CD8-positive, alpha-beta memory T cell (primary cell): Measurements from ENCODE around the gene ZNF649. TPM values are rescaled to one million over a fixed set of nuclear protein-coding genes. Genes with fewer than 3 reads are reported as not detected.
A peak's percentile ranks its signal among the peaks of the same experiment; 100 is the strongest.

ENCODE experiments used
- CTCF ChIA-PET: fragments of 350-600 bp; sonication (Branson Sonifier 250); formaldehyde crosslinking; loops from one replicate; lab custom pipeline; 2021; ENCODE audit warnings: antibody characterized with exemption; lab: Charles Lee
- POLR2A ChIA-PET: fragments of 350-600 bp; sonication (Branson Sonifier 250); formaldehyde crosslinking; loops from one replicate; lab custom pipeline; 2021; ENCODE audit warnings: antibody characterized with exemption; lab: Charles Lee
- DNase-seq, 5 donors: peaks; one replicate each; pipeline versions ENCODE4 v3.0.0 to v3.0.0-alpha.2; 2020 to 2022; ENCODE audit warnings: mixed read lengths in 1 of 5
- H3K27ac ChIP-seq: one replicate; pipeline ENCODE4 v1.7.0; 2013; ENCODE audit warnings: low read depth, mild to moderate bottlenecking, low read length, moderate library complexity
- H3K27me3 ChIP-seq: 2 replicates; pipeline ENCODE4 v1.7.0; 2013; ENCODE audit warnings: low read length, mild to moderate bottlenecking; ENCODE audit not compliant: insufficient read depth, poor library complexity, severe bottlenecking
- H3K36me3 ChIP-seq: 2 replicates; pipeline ENCODE4 v1.7.0; 2013; ENCODE audit warnings: mild to moderate bottlenecking, low read length, moderate library complexity; ENCODE audit not compliant: insufficient read depth
- H3K4me1 ChIP-seq: 2 replicates; pipeline ENCODE4 v1.7.0; 2013; ENCODE audit warnings: mild to moderate bottlenecking, low read length, moderate library complexity; ENCODE audit not compliant: insufficient read depth
- H3K4me3 ChIP-seq: 2 replicates; pipeline ENCODE4 v1.7.0; 2013; ENCODE audit warnings: mild to moderate bottlenecking, low read length
- H3K9me3 ChIP-seq: 2 replicates; pipeline ENCODE4 v1.7.0; 2013; ENCODE audit warnings: mild to moderate bottlenecking, low read length
- H3K27ac Mint-ChIP-seq, 8 donors: one replicate each; pipeline ENCODE4 v1.8.0; 2020 to 2021; ENCODE audit warnings: mixed read lengths in 8 of 8, mild to moderate bottlenecking in 6 of 8, inconsistent platforms in 3 of 8, moderate library complexity in 3 of 8
- H3K27me3 Mint-ChIP-seq, 2 donors: one replicate each; pipeline ENCODE4 v1.8.0; 2020 to 2021; ENCODE audit warnings: mixed read lengths in 2 of 2, mild to moderate bottlenecking in 1 of 2, moderate library complexity in 1 of 2
- H3K36me3 Mint-ChIP-seq, 3 donors: one replicate each; pipeline ENCODE4 v1.8.0; 2020 to 2021; ENCODE audit warnings: mixed read lengths in 3 of 3, inconsistent platforms in 1 of 3, mild to moderate bottlenecking in 1 of 3
- H3K4me1 Mint-ChIP-seq, 3 donors: one replicate each; pipeline ENCODE4 v1.8.0; 2020 to 2021; ENCODE audit warnings: mixed read lengths in 3 of 3, inconsistent platforms in 1 of 3, mild to moderate bottlenecking in 1 of 3
- H3K4me3 Mint-ChIP-seq, 7 donors: one replicate each; pipeline ENCODE4 v1.8.0; 2020 to 2021; ENCODE audit warnings: mixed read lengths in 7 of 7, mild to moderate bottlenecking in 6 of 7, moderate library complexity in 4 of 7, inconsistent platforms in 2 of 7
- H3K9me3 Mint-ChIP-seq, 5 donors: one replicate each; pipeline ENCODE4 v1.8.0; 2020 to 2022; ENCODE audit warnings: mixed read lengths in 5 of 5, mild to moderate bottlenecking in 3 of 5, moderate library complexity in 2 of 5, inconsistent platforms in 1 of 5
- polyA plus RNA-seq: library from polyadenylated mRNA; unstranded; fragments of 300-500 nt; fragmentation: Illumina TruSeq; gene quantifications from one replicate; pipeline ENCODE4 v1.2.3, GENCODE V29; 2021
- total RNA-seq, 2 experiments: library from RNA; stranded (reverse); gene quantifications; one replicate each; pipeline ENCODE4 v1.2.3, GENCODE V29; 2021

Gene ZNF649
- total and polyA plus RNA-seq, 3 experiments from 2014 or later, result 7.2 to 13.5 (median 12.3) TPM

DNA sequence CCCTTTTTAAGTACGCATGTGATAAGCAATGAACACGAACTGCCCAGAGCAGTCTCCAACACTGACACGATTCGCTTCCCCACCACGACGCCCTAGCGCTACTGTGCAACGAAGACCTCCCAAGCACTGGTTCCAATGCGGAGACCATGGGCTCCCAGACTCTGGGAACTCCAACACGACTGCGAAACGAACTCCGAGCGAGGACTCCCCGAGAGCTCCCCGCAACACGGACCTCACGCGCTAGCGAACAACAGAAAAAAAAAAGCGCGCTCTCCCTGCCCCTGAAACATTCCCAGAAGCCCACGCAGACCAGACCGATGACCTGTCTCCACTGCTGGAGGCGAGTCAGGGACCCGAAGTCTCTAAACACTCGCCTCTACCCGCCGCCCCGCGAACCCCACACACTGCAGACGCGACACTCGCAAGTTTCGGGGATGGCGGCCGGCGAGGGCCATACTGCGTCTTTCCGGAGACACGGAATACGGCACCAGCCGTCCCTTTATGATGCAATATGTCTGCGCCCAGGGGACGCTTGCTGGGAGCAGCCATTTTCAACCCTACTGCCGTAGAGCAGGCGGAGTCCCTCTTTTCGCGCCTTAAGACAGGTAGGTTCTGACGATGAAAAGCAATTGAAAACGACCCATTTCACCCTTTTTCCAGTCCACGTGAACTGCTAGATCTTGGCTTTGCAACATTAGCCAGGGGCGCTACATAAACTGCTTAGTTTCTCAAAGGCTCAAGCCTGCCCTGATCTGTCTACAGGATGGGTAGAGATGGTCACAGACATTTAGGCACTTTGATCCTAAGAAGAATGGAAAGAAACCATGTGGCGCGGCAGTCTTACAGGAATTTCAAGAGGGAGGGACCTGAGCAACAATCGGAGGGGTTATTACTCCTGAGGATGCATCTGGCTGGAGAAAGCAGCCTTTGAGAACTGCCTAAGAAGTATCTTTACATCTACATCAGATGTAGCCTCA is 17.0 kb downstream of the ZNF649 start, which contains the start of gene ZNF577:
TSS of gene ZNF577 (minus strand) at position 430 of the 977 bp plus-strand sequence. CDS start 7,569 bp downstream, outside the sequence.
- peak; percentile 59 to 84 (median 68) for DNase-seq
- ChIA-PET POLR2A (interaction anchor here (0.6 kb wide), 1 partner anchor 12 kb away, joined by 3 read pairs; no protein-coding TSS in a partner anchor), CTCF (no interaction called here)
- H3K27me3 Mint-ChIP-seq, result no peaks in the 10 kb centered on the region
- H3K4me1 ChIP-seq, result no peaks in the 10 kb centered on the region
- peak within 1 kb of the TSS; percentile 86 to 98 (median 94) for H3K4me3 Mint-ChIP-seq
- H3K36me3 Mint-ChIP-seq, result peaks cover 26 to 84% (median 82%) of the 10 kb centered on the region in 3 donors
- H3K4me1 Mint-ChIP-seq, result peaks cover 0 to 17% (median 7%) of the 10 kb centered on the region in 3 donors
- H3K27me3 ChIP-seq, result no peaks in the 10 kb centered on the region
- peaks cover 55 to 96% (median 93%) of the 10 kb centered on the region in 5 donors for H3K9me3 Mint-ChIP-seq
- no peak within 1 kb of the TSS for H3K27ac ChIP-seq
- H3K4me3 ChIP-seq, result peak within 1 kb of the TSS; percentile 42
- H3K27ac Mint-ChIP-seq, result peak within 1 kb of the TSS in 7 of 8 donors; percentile 8 to 96 (median 86)
- H3K36me3 ChIP-seq, result peaks cover 24% of the 10 kb centered on the region
- H3K9me3 ChIP-seq, result peaks cover 78% of the 10 kb centered on the region

DNA sequence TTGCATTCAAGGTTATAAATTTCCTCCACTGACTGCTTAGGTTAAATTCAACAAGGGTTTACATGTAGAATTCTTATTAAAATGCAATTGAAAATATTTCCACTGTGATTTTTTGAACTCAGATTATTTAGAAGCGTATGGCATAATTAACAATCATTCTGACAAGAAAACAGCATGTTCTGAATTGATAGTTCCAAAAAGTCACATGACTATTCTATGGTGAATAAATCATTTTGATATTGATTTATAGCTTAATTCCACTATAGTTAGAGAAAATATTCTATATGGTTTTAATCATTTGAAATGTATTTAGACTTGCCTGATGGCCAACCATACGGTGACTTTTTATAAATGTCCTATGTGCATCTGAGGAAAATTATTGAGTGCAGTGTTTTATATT is 20.1 kb downstream of the ZNF649 start:
- Mint-ChIP-seq H3K9me3 (peaks cover 67 to 94% (median 89%) of the 10 kb centered on the region in 5 donors), H3K4me1 (peaks cover 0 to 17% (median 7%) of the 10 kb centered on the region in 3 donors), H3K4me3 (no peak overlapping the region), H3K27ac (no peak overlapping the region), H3K36me3 (peaks cover 30 to 84% (median 82%) of the 10 kb centered on the region in 3 donors), H3K27me3 (no peaks in the 10 kb centered on the region)
- Histone ChIP-seq H3K27me3 (no peaks in the 10 kb centered on the region), H3K9me3 (peaks cover 79% of the 10 kb centered on the region), H3K4me3 (no peak overlapping the region), H3K4me1 (no peaks in the 10 kb centered on the region), H3K36me3 (peaks cover 14% of the 10 kb centered on the region), H3K27ac (no peak overlapping the region)
- CTCF ChIA-PET, result no interaction called here
- DNase-seq, result no peak
- POLR2A ChIA-PET, result no interaction called here

DNA sequence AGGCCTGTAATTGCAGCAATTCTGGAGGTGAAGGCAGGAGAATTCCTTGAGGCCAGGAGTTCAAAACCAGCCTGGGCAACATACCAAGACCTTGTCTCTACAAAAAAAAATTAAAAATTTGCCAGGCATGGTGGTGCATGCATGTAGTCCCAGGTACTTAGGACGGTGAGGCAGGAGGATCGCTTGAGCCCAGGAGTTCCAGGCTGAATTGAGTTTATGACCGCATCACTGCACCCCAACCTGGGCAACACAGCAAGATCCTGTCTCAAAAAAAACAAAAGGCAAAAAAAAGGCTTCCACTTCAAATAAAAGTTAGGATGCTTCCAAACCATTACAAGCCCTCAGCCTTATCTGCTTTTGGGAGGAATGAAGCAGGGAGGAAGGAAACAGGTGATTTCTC is 22.3 kb downstream of the ZNF649 start:
- Mint-ChIP-seq H3K9me3 (peaks cover 63 to 91% (median 86%) of the 10 kb centered on the region in 5 donors), H3K36me3 (peaks cover 39 to 85% (median 82%) of the 10 kb centered on the region in 3 donors), H3K4me3 (no peak overlapping the region), H3K27ac (no peak overlapping the region), H3K4me1 (peaks cover 0 to 9% (median 1%) of the 10 kb centered on the region in 3 donors), H3K27me3 (no peaks in the 10 kb centered on the region)
- no peak for DNase-seq
- CTCF ChIA-PET, result no interaction called here
- no peaks in the 10 kb centered on the region for H3K4me1 ChIP-seq
- peaks cover 63% of the 10 kb centered on the region for H3K9me3 ChIP-seq
- H3K27me3 ChIP-seq, result no peaks in the 10 kb centered on the region
- H3K27ac ChIP-seq, result no peak overlapping the region
- no peak overlapping the region for H3K4me3 ChIP-seq
- POLR2A ChIA-PET, result no interaction called here
- peaks cover 24% of the 10 kb centered on the region for H3K36me3 ChIP-seq

DNA sequence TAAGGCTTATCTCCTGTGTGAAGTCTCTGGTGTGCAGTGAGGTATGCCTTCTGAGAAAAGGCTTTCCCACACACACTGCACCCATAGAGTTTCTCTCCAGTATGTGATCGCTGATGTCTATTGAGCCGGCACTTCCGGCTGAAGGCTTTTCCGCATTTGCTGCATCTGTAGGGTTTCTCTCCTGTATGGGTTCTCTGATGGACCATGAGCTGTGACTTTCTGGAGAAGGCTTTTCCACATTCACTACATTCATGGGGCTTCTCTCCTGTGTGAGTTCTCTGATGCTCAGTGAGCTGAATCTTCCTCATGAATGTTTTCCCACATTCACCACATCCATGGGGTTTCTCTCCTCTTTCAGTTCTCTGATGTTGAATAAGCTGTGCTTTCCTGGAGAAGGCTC is 31.7 kb downstream of the ZNF649 start:
- Histone ChIP-seq H3K27me3 (no peaks in the 10 kb centered on the region), H3K36me3 (peaks cover 48% of the 10 kb centered on the region), H3K9me3 (peaks cover 67% of the 10 kb centered on the region), H3K4me3 (peak overlapping the region; percentile 33), H3K4me1 (no peaks in the 10 kb centered on the region), H3K27ac (no peak overlapping the region)
- H3K27me3 Mint-ChIP-seq, result peaks cover 0 to 1% of the 10 kb centered on the region in 2 donors
- H3K27ac Mint-ChIP-seq, result peak overlapping the region in 1 of 8 donors; percentile 64
- peaks cover 46 to 87% (median 77%) of the 10 kb centered on the region in 3 donors for H3K36me3 Mint-ChIP-seq
- H3K4me1 Mint-ChIP-seq, result no peaks in the 10 kb centered on the region
- CTCF ChIA-PET, result no interaction called here
- POLR2A ChIA-PET, result no interaction called here
- peaks cover 77 to 100% (median 99%) of the 10 kb centered on the region in 5 donors for H3K9me3 Mint-ChIP-seq
- H3K4me3 Mint-ChIP-seq, result no peak overlapping the region
- DNase-seq, result no peak

DNA sequence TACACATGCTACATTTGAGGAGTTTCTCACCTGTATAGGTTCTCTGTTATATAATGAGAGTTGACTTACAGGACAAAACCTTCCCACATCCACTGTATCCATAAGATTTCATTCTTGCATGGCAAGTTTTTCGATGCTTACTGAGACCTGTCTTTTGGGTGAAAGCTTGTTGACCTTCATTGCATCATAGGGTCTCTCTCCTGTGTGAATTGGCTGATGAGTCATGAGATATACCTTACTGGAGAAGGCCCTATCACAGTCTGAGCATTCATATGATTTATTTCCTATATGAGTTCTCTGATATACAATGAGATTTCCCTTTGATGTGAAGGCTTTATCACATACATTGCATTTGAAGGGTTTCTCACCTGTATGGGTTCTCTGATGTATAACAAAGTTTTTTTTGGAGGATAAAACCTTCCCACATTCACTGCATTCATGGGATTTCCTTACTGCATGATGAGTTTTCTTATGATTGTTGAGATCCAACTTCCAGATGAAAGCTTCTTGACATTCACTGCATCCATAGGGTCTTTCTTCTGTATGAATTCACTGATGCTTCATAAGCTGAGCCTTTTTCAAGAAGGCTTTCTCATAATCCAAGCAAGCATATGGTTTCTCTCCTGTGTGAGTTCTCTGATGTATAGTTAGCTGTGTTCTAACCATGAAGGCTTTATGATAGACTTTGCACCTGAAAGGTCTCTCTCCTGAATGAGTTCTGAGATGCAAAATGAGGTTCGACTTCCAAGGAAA is 42.8 kb downstream of the ZNF649 start:
- no peak overlapping the region for H3K4me3 ChIP-seq
- no peaks in the 10 kb centered on the region for H3K4me1 Mint-ChIP-seq
- no peaks in the 10 kb centered on the region for H3K4me1 ChIP-seq
- H3K4me3 Mint-ChIP-seq, result no peak overlapping the region
- H3K9me3 Mint-ChIP-seq, result peaks cover 55 to 94% (median 85%) of the 10 kb centered on the region in 5 donors
- H3K27ac ChIP-seq, result no peak overlapping the region
- H3K27me3 ChIP-seq, result no peaks in the 10 kb centered on the region
- H3K27ac Mint-ChIP-seq, result no peak overlapping the region
- no peaks in the 10 kb centered on the region for H3K27me3 Mint-ChIP-seq
- no peaks in the 10 kb centered on the region for H3K36me3 ChIP-seq
- no peak for DNase-seq
- POLR2A ChIA-PET, result no interaction called here
- CTCF ChIA-PET, result no interaction called here
- peaks cover 38% of the 10 kb centered on the region for H3K9me3 ChIP-seq
- H3K36me3 Mint-ChIP-seq, result peaks cover 9 to 43% (median 31%) of the 10 kb centered on the region in 3 donors

Other genes starting within 250 kb of the ZNF649 start
- 1 to 10 TPM; 3.1 to 3.3 TPM for gene SPACA6, start 211.7 kb downstream of the ZNF649 start, total RNA-seq
- 2.2 TPM for gene SPACA6, start 211.7 kb downstream of the ZNF649 start, polyA plus RNA-seq
- gene HAS1, start 181.0 kb downstream of the ZNF649 start, total RNA-seq, result not detected
- gene HAS1, start 181.0 kb downstream of the ZNF649 start, polyA plus RNA-seq, result not detected
- gene FPR1, start 153.1 kb downstream of the ZNF649 start, total RNA-seq, result not detected
- not detected for gene FPR1, start 153.1 kb downstream of the ZNF649 start, polyA plus RNA-seq
- gene FPR2, start 143.8 kb downstream of the ZNF649 start, total RNA-seq, result not detected
- not detected for gene FPR2, start 143.8 kb downstream of the ZNF649 start, polyA plus RNA-seq
- gene FPR3, start 109.9 kb downstream of the ZNF649 start, total RNA-seq, result 1 to 10 TPM; 1.1 to 1.3 TPM
- gene FPR3, start 109.9 kb downstream of the ZNF649 start, polyA plus RNA-seq, result not detected
- 1 to 10 TPM; 4.6 to 4.8 TPM for gene ZNF577, start 17.1 kb downstream of the ZNF649 start, total RNA-seq
- gene ZNF577, start 17.1 kb downstream of the ZNF649 start, polyA plus RNA-seq, result 5.2 TPM
- 1 to 10 TPM; 3.5 to 4.6 TPM for gene ZNF613, start 22.5 kb upstream of the ZNF649 start, total RNA-seq
- 3.5 TPM for gene ZNF613, start 22.5 kb upstream of the ZNF649 start, polyA plus RNA-seq
- 1 to 10 TPM; 9.0 to 10.0 TPM for gene ZNF350, start 81.8 kb upstream of the ZNF649 start, total RNA-seq
- gene ZNF350, start 81.8 kb upstream of the ZNF649 start, polyA plus RNA-seq, result 19.4 TPM
- gene ZNF615, start 103.2 kb upstream of the ZNF649 start, total RNA-seq, result 1 to 10 TPM; 7.6 to 8.8 TPM
- gene ZNF615, start 103.2 kb upstream of the ZNF649 start, polyA plus RNA-seq, result 9.6 TPM
- 10 to 100 TPM; 12.3 to 13.0 TPM for gene ZNF614, start 123.4 kb upstream of the ZNF649 start, total RNA-seq
- 7.2 TPM for gene ZNF614, start 123.4 kb upstream of the ZNF649 start, polyA plus RNA-seq
- 10 to 100 TPM; 13.0 to 13.4 TPM for gene ZNF432, start 143.8 kb upstream of the ZNF649 start, total RNA-seq
- gene ZNF432, start 143.8 kb upstream of the ZNF649 start, polyA plus RNA-seq, result 5.8 TPM
- 10 to 100 TPM; 14.5 to 15.2 TPM for gene ZNF841, start 190.7 kb upstream of the ZNF649 start, total RNA-seq
- 5.7 TPM for gene ZNF841, start 190.7 kb upstream of the ZNF649 start, polyA plus RNA-seq
- 10 to 100 TPM; 11.2 to 12.6 TPM for gene ZNF616, start 234.9 kb upstream of the ZNF649 start, total RNA-seq
- 4.6 TPM for gene ZNF616, start 234.9 kb upstream of the ZNF649 start, polyA plus RNA-seq